Thymus (tissue), 11 donors: ENCODE measurements around the gene ZYG11B. TPM values are rescaled to one million over a fixed set of nuclear protein-coding genes. Genes with fewer than 3 reads are reported as not detected.
"Not testable (repeated sequence)": the region's sequence is repeated elsewhere in the genome, so short reads cannot be mapped to it uniquely, and the experiment has no call there.

Experiments used
- DNase-seq, 9 donors: peaks; one replicate each; pipeline ENCODE4 v3.0.0-alpha.2; 2013; ENCODE audit warnings: low spot score in 9 of 9, low read depth in 6 of 9, missing footprints in 1 of 9
- H3K27ac ChIP-seq, 2 donors: one replicate each; pipeline ENCODE4 v1.5.1; 2013; ENCODE audit warnings: control low read depth in 1 of 2, low read depth in 1 of 2, low read length in 1 of 2, mild to moderate bottlenecking in 1 of 2, moderate library complexity in 1 of 2
- H3K27me3 ChIP-seq, 2 donors: one replicate each; pipeline ENCODE4 v1.5.1; 2013; ENCODE audit warnings: low read length in 1 of 2; ENCODE audit not compliant: control insufficient read depth in 2 of 2, insufficient read depth in 1 of 2
- H3K36me3 ChIP-seq, 2 donors: one replicate each; pipeline ENCODE4 v1.5.1; 2013; ENCODE audit warnings: low read length in 1 of 2, mild to moderate bottlenecking in 1 of 2, moderate library complexity in 1 of 2; ENCODE audit not compliant: control insufficient read depth in 2 of 2, insufficient read depth in 2 of 2
- H3K4me1 ChIP-seq, 2 donors: one replicate each; pipeline ENCODE4 v1.5.1; 2013; ENCODE audit warnings: low read length in 2 of 2; ENCODE audit not compliant: control insufficient read depth in 2 of 2, insufficient read depth in 2 of 2
- H3K4me3 ChIP-seq, 2 donors: one replicate each; pipeline ENCODE4 v1.5.1; 2013; ENCODE audit warnings: low read length in 2 of 2, control low read depth in 1 of 2, mild to moderate bottlenecking in 1 of 2
- H3K9me3 ChIP-seq, 2 donors: one replicate each; pipeline ENCODE4 v1.5.1; 2013; ENCODE audit warnings: low read length in 1 of 2, mild to moderate bottlenecking in 1 of 2; ENCODE audit not compliant: control insufficient read depth in 2 of 2, insufficient read depth in 1 of 2
- WGBS: extraction: QIAGEN DNeasy Blood & Tissue Kit; methylation state at CpG from one replicate; pipeline ENCODE4 v1.1.7; 2013; 5-methylcytosine and 5-hydroxymethylcytosine counted together
- polyA plus RNA-seq: library from polyadenylated mRNA; stranded (reverse); fragments of 200-250 nt; gene quantifications from one replicate; pipeline ENCODE4 v1.2.3, GENCODE V29; 2013
- total RNA-seq: library from RNA; stranded (reverse); fragments of 120-200 nt; gene quantifications from one replicate; pipeline ENCODE4 v1.2.4, GENCODE V29; 2013
- donor health status: healthy.

Gene ZYG11B
- total and polyA plus RNA-seq, 2 donors = 9.0 to 10.8 TPM

DNA sequence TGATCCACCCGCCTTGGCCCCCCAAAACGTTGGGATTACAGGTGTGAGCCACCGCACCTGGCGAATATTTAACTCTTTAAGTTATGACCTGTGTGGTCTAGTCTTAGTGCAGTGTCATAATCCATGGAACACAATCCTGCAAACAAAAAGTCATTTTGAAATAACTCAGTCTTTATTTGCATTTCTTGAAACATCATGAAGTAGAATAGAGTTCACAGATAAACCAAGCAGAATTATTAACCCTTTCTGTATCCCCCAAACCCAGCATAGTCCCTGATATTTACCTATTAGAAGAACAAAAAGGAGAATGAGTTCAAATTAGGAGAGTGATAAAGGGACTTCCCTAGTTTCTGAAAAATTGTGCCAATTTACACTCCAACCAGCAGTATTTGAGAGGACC, 19.9 kb downstream of the ZYG11B start:
- WGBS = 97% methylated on average over 4 of the region's 4 CpGs
- no peak for DNase-seq

DNA sequence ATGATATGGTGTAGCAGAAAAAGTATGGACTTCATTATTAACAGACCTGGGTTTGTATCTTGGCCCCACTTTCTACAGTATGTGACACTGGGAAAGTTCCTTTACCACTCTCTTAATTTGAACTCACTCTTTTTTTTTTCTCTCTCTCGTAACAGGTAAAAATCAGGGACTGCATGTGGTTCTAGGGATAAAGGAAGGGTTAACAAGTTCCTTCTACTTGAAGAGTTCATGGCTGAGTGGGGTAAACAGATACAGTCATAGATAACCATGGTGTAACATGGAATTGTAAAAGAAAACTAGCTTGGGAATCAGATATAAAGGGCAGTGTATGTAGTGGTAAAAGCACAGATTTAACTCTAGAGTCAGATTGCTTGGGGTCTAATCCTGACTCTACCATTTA, 21.2 kb downstream of the ZYG11B start:
- H3K4me1 ChIP-seq = peaks cover 0 to 4% of the 10 kb centered on the region in 2 donors
- no peaks in the 10 kb centered on the region for H3K36me3 ChIP-seq
- H3K9me3 ChIP-seq = no peaks in the 10 kb centered on the region
- WGBS = 90% methylated on average over 1 of the region's 1 CpG
- no peak overlapping the region for H3K27ac ChIP-seq
- DNase-seq = no peak
- H3K4me3 ChIP-seq = no peak overlapping the region
- no peaks in the 10 kb centered on the region for H3K27me3 ChIP-seq

More for the DNA sequence above, 19.9 kb downstream of the ZYG11B start:
- Histone ChIP-seq H3K4me1 (no peaks in the 10 kb centered on the region), H3K27me3 (no peaks in the 10 kb centered on the region), H3K27ac (no peak overlapping the region), H3K36me3 (no peaks in the 10 kb centered on the region), H3K4me3 (no peak overlapping the region), H3K9me3 (no peaks in the 10 kb centered on the region)

DNA sequence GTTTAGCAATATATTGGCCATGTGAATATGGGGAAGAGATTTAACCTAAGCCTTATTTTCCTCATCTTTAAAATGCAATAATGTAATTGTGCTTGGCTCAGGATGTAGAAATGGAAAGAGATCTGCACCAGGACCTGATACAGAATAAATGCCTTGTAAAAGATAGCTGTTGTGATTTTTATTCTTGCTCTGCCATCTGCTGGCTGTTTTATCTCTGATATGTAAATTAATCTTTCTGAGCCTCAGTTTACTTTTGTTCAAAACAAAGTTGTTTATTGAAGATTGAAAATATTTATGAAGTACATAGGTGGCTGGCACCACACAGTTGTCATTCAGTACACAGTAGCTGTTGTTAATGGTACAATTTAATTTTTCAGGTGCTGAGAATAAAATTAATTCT, 21.9 kb downstream of the ZYG11B start:
- Histone ChIP-seq H3K27me3 (no peaks in the 10 kb centered on the region), H3K9me3 (no peaks in the 10 kb centered on the region), H3K36me3 (no peaks in the 10 kb centered on the region), H3K4me1 (peaks cover 0 to 4% of the 10 kb centered on the region in 2 donors), H3K4me3 (no peak overlapping the region), H3K27ac (no peak overlapping the region)
- DNase-seq = no peak

DNA sequence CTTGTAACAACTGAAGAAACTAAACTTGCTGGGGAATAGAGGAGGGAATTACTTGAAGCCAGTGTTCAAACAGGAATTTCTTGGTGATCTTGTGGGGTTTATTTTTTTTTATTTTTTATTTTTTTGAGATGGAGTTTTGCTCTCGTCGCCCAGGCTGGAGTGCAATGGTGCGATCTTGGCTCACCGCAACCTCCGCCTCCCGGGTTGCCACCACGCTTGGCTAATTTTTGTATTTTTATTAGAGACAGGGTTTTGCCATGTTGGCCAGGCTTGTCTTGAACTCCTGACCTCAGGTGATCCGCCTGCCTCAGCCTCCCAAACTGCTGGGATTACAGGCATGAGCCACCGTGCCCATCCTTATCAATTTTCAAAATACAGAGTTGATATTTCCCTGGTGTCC, 23.2 kb downstream of the ZYG11B start:
- not testable (repeated sequence) for H3K4me3 ChIP-seq, H3K4me1 ChIP-seq, DNase-seq, H3K27ac ChIP-seq, H3K9me3 ChIP-seq, H3K36me3 ChIP-seq, H3K27me3 ChIP-seq
- WGBS = 98% methylated on average over 9 of the region's 9 CpGs

DNA sequence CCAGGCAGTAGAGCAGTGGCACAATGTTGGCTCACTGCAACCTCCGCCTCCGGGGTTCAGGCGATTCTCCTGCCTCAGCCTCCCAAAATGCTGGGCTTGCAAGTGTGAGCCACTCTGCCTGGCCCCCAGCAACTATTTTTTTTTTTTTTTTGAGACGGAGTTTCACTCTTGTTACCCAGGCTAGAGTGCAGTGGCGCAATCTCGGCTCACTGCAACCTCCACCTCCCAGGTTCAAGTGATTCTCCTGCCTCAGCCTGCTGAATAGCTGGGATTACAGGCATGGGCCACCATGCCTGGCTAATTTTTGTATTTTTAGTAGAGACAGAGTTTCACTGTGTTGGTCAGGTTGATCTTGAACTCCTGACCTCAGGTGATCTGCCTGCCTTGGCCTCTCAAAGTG, 23.9 kb downstream of the ZYG11B start:
- H3K27me3 ChIP-seq, H3K27ac ChIP-seq, DNase-seq, H3K9me3 ChIP-seq, H3K4me3 ChIP-seq, H3K4me1 ChIP-seq, H3K36me3 ChIP-seq: not testable (repeated sequence)
- WGBS = 95% methylated on average over 6 of the region's 6 CpGs

DNA sequence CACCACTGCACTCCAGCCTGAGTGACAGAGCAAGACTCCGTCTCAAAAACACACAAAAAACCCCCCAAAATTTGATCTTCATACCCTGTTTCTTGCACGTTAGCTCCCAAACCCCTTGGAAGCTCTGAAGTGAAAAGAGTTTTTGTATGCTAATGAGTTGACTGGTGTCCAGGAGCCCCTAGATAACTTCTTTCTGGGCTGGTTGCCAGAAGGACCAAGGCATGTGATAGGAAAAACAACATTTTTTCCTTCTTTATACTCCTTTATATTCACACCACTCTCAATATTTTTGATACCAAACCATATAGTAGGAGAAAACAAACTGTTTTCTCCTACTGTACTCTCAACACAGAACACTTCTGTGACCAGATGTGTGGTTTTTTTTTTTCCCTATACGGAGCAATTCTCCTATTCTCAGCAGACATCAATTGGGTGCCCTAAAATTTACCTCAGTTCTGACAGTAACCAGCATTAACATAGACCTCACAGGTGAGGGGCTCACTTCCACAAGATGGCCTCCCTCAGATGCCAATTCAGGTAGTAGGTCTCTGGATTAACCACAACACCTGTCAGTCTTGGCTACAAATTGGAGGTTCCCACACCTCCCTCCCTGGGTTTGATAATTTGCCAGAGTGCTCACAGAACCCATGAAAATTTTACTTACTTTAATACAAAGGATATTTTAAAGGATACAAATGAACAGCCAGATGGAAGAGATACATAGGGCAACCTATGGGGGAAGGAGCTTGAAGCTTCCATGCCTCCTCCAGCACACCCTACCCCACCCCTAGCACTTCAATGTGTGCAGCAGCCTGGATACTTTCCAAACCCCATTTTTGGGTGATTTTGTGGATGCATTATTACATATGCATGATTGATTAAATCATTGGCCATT, 25.6 kb downstream of the ZYG11B start:
- no peak for DNase-seq
- H3K27ac ChIP-seq = no peak overlapping the region
- no peak overlapping the region for H3K4me3 ChIP-seq
- peaks cover 0 to 4% of the 10 kb centered on the region in 2 donors for H3K4me1 ChIP-seq
- no peaks in the 10 kb centered on the region for H3K9me3 ChIP-seq
- no peaks in the 10 kb centered on the region for H3K27me3 ChIP-seq
- WGBS = 80% methylated on average over 3 of the region's 3 CpGs
- peaks cover 1 to 2% of the 10 kb centered on the region in 2 donors for H3K36me3 ChIP-seq

DNA sequence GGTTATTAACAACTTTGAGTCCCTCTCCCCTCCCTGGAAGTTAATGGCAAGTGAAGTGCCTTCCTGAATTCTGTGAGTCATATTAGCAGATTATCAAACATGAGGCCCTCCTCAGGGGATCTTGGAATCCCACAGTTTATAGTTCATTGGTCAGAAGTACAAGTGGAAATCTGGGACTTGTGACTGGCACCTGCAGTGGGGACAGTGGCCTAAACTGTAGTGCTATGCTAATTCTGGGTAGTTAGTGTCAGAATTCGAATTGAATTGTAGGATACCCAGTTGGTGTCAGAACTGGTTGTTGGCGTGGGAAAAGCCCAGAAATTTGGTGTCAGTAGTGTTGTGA, 26.2 kb downstream of the ZYG11B start:
- WGBS = 97% methylated on average over 2 of the region's 2 CpGs
- Histone ChIP-seq H3K36me3 (peaks cover 7% of the 10 kb centered on the region in 2 donors), H3K27me3 (no peaks in the 10 kb centered on the region), H3K4me3 (no peak overlapping the region), H3K9me3 (no peaks in the 10 kb centered on the region), H3K4me1 (peaks cover 0 to 4% of the 10 kb centered on the region in 2 donors), H3K27ac (no peak overlapping the region)
- no peak for DNase-seq

DNA sequence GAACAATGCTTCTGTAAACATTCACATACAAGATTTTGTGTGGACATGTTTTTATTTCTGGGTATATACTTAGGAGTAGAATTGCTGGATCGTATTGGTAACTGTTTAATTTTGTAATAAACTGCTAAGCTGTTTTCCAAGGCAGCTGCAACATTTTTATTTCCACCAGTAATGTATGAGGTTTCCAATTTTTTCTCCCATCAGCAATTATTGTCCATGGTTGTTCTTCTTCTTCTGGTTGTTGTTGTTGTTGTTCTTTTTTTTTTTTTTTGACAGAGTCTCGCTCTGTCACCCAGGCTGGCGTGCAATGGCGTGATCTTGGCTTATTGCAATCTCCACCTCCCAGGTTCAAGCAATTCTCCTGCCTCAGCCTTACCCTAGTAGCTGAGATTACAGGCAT, 26.9 kb downstream of the ZYG11B start:
- WGBS = over 99% methylated on average over 4 of the region's 4 CpGs
- H3K27me3 ChIP-seq = no peaks in the 10 kb centered on the region

DNA sequence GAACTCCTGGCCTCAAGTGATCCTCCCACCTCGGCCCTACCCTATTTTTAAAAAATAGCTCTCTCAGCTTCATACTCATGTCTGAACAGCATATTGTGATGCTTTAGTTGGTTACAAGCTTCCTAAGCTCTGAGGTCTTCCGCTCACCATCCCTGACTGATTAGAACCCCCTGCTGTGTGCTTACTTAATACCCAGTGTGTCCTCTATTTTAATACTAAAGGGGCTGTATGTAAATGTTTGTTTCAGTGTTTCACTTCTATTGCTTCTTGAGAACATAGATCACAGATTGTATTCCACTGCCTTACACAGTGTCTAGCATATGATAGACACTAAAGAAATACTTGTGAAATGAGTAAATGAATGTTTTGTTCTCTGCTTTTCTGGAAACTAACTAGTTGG, 29.8 kb downstream of the ZYG11B start:
- 98% methylated on average over 2 of the region's 2 CpGs for WGBS
- Histone ChIP-seq H3K4me3 (no peak overlapping the region), H3K4me1 (peaks cover 0 to 4% of the 10 kb centered on the region in 2 donors), H3K27me3 (no peaks in the 10 kb centered on the region), H3K36me3 (peaks cover 7 to 10% of the 10 kb centered on the region in 2 donors), H3K9me3 (no peaks in the 10 kb centered on the region), H3K27ac (no peak overlapping the region)
- DNase-seq = no peak

More for the DNA sequence above, 26.9 kb downstream of the ZYG11B start:
- Histone ChIP-seq H3K4me3 (no peak overlapping the region), H3K36me3 (peaks cover 7 to 10% of the 10 kb centered on the region in 2 donors), H3K27ac (no peak overlapping the region), H3K9me3 (no peaks in the 10 kb centered on the region), H3K4me1 (peaks cover 0 to 4% of the 10 kb centered on the region in 2 donors)
- no peak for DNase-seq
